Panc1 (cell line): ENCODE measurements around the gene TTLL12. TPM values are rescaled to one million over a fixed set of nuclear protein-coding genes. Genes with fewer than 3 reads are reported as not detected.

Source experiments
- ATAC-seq: fragments of 200-7000 bp; cut with Tn5 transposase; 2 replicates; pipeline ENCODE4 v1.9.1; 2020; ENCODE audit warnings: mild to moderate bottlenecking, moderate library complexity
- BruUV-seq: library from RNA; stranded (reverse); fragments of 400-500 nt; replicated peaks from 2 replicates; lab custom pipeline; 2021; lab: Mats Ljungman, UMichigan
- CTCF ChIA-PET: fragments of 300-600 bp; sonication (Branson Sonifier 250); formaldehyde crosslinking; loops from one replicate; lab custom pipeline; 2022; ENCODE audit warnings: antibody characterized with exemption; lab: Charles Lee
- POLR2A ChIA-PET: fragments of 300-600 bp; sonication (Branson Sonifier 250); formaldehyde crosslinking; loops from one replicate; lab custom pipeline; 2022; ENCODE audit warnings: antibody characterized with exemption; lab: Charles Lee
- DNase-seq: peaks from one replicate; pipeline ENCODE4 v3.0.0-alpha.2; 2010; ENCODE audit warnings: low read depth, low spot score
- H3K27ac ChIP-seq: 2 replicates; pipeline ENCODE4 v1.5.1; 2011; ENCODE audit warnings: mild to moderate bottlenecking, low read length, inconsistent platforms
- H3K27me3 ChIP-seq: fragments of 200-500 bp; sonication (Bioruptor generic); 2 replicates; pipeline ENCODE4 v1.6.0; 2014; ENCODE audit warnings: low read length, inconsistent platforms; ENCODE audit not compliant: control insufficient read depth, insufficient read depth
- H3K36me3 ChIP-seq: fragments of 200-500 bp; sonication (Bioruptor generic); 2 replicates; pipeline ENCODE4 v1.5.1; 2014; ENCODE audit warnings: inconsistent platforms, mild to moderate bottlenecking, low read length, moderate library complexity; ENCODE audit not compliant: control insufficient read depth, insufficient read depth
- H3K4me1 ChIP-seq: 2 replicates; pipeline ENCODE4 v1.5.1; 2011; ENCODE audit warnings: inconsistent platforms, mild to moderate bottlenecking, low read length, moderate library complexity; ENCODE audit not compliant: control insufficient read depth, insufficient read depth
- H3K4me3 ChIP-seq, 2 experiments: 2 replicates each; pipeline ENCODE4 v1.5.1; 2011 to 2012; ENCODE audit warnings: low read depth in 2 of 2, low read length in 2 of 2, mild to moderate bottlenecking in 2 of 2, inconsistent platforms in 1 of 2, moderate library complexity in 1 of 2
- H3K9me3 ChIP-seq: fragments of 200-500 bp; sonication (Bioruptor generic); 2 replicates; pipeline ENCODE4 v1.5.1; 2014; ENCODE audit warnings: low read depth, mild to moderate bottlenecking, inconsistent platforms, low read length, moderate library complexity; ENCODE audit not compliant: control insufficient read depth, insufficient read depth
- POLR2AphosphoS5 ChIP-seq: IDR thresholded peaks from 2 replicates; pipeline ENCODE4 v1.6.1; 2012; ENCODE audit warnings: mild to moderate bottlenecking, low read depth, low read length, moderate library complexity
- SIN3A ChIP-seq: IDR thresholded peaks from 2 replicates; pipeline ENCODE4 v1.6.1; 2012; ENCODE audit warnings: low read depth, mild to moderate bottlenecking, low read length, moderate library complexity, borderline replicate concordance; ENCODE audit not compliant: insufficient read depth
- TCF7L2 ChIP-seq: IDR thresholded peaks from 2 replicates; pipeline ENCODE4 v1.6.1; 2011; ENCODE audit warnings: mild to moderate bottlenecking, low read depth, low read length, inconsistent platforms
- in situ Hi-C: cut with HindIII; loops from 2 replicates; pipeline ENCODE4 v1.10.0; 2016; ENCODE audit warnings: low sequenced_read_pairs, low pct_unique_long_range_greater_than_20kb
- intact Hi-C: fragments of 100-400 bp; cut with micrococcal nuclease; formaldehyde crosslinking; loops from one replicate; pipeline ENCODE4 v1.10.0; 2022; ENCODE audit not compliant: unreplicated experiment
- total RNA-seq: library from RNA; stranded (reverse); gene quantifications from one replicate; pipeline ENCODE4 v1.2.1, GENCODE V29; 2021; ENCODE audit not compliant: unreplicated experiment
- TF ChIP-seq, protein P1 (sequence below): fragments of 450-650 bp; IDR thresholded peaks from 2 replicates; pipeline ENCODE4 v1.5.1; 2017; ENCODE audit warnings: mild to moderate bottlenecking
- TF ChIP-seq, protein P2 (sequence below), 2 experiments: IDR thresholded peaks; 2 replicates each; pipeline ENCODE4 v1.6.1; 2011 to 2012; ENCODE audit warnings: low read depth in 2 of 2, control low read depth in 1 of 2, low read length in 1 of 2, mild to moderate bottlenecking in 1 of 2, moderate library complexity in 1 of 2; ENCODE audit not compliant: insufficient read depth in 1 of 2

Gene TTLL12
- total RNA-seq, 1 experiment from 2014 or later = 26.3 TPM

DNA sequence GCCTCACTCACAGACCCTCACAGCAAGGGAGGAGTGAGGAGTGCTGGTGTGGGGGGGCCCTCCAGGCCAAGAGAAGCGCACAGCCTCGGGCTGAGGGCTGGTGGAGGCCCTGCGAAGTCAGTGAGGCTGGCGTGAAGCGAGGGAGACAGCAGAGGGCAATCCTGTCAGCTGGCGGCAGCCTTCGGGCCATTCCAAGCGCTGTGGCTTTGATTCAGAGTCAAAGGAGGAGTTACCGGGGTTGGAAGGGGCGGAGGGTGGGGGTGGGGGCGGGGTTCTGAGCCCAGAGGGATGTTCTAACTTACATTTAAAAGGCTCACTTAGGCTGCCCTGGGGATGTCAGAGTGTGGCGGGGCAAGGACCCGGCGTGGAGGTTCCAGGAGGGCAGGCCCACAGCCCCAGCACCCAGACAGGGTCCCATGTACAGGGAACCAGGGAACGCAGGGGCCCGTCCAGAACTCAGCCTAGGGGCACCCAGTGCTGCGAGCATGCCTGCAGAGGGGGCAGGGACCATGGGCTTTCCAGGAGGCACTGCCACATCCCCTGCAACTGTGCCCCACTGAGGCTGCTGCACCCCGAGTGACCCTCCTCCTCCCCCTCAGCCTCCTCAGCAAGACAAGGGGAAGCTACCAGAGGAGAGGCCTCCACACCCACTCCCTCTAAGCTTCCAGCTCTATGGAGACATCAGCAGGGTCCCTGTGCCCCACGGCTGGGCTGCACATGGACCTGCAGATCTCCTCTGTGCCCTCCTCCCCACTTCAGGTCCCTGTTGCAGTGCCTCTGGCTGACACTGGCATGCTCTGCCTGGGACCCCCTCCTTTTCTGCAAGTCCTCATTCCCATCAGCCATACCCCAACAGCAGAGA, 39.7 kb upstream of the TTLL12 start:
- Histone ChIP-seq H3K27me3 (no peaks in the 10 kb centered on the region), H3K36me3 (no peaks in the 10 kb centered on the region), H3K27ac (no peak overlapping the region), H3K4me1 (no peaks in the 10 kb centered on the region), H3K4me3 (no peak overlapping the region), H3K9me3 (no peaks in the 10 kb centered on the region)
- ATAC-seq (no peak), DNase-seq (no peak)
- ChIA-PET POLR2A (no interaction called here), CTCF (no interaction called here)
- in situ Hi-C loops = no loop called here
- BruUV-seq = no TSS peak
- no peak for TF ChIP-seq TCF7L2
- no peak for TF ChIP-seq POLR2AphosphoS5
- TF ChIP-seq, protein P1, sequence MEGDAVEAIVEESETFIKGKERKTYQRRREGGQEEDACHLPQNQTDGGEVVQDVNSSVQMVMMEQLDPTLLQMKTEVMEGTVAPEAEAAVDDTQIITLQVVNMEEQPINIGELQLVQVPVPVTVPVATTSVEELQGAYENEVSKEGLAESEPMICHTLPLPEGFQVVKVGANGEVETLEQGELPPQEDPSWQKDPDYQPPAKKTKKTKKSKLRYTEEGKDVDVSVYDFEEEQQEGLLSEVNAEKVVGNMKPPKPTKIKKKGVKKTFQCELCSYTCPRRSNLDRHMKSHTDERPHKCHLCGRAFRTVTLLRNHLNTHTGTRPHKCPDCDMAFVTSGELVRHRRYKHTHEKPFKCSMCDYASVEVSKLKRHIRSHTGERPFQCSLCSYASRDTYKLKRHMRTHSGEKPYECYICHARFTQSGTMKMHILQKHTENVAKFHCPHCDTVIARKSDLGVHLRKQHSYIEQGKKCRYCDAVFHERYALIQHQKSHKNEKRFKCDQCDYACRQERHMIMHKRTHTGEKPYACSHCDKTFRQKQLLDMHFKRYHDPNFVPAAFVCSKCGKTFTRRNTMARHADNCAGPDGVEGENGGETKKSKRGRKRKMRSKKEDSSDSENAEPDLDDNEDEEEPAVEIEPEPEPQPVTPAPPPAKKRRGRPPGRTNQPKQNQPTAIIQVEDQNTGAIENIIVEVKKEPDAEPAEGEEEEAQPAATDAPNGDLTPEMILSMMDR = no peak
- TF ChIP-seq SIN3A = no peak
- TF ChIP-seq, protein P2, sequence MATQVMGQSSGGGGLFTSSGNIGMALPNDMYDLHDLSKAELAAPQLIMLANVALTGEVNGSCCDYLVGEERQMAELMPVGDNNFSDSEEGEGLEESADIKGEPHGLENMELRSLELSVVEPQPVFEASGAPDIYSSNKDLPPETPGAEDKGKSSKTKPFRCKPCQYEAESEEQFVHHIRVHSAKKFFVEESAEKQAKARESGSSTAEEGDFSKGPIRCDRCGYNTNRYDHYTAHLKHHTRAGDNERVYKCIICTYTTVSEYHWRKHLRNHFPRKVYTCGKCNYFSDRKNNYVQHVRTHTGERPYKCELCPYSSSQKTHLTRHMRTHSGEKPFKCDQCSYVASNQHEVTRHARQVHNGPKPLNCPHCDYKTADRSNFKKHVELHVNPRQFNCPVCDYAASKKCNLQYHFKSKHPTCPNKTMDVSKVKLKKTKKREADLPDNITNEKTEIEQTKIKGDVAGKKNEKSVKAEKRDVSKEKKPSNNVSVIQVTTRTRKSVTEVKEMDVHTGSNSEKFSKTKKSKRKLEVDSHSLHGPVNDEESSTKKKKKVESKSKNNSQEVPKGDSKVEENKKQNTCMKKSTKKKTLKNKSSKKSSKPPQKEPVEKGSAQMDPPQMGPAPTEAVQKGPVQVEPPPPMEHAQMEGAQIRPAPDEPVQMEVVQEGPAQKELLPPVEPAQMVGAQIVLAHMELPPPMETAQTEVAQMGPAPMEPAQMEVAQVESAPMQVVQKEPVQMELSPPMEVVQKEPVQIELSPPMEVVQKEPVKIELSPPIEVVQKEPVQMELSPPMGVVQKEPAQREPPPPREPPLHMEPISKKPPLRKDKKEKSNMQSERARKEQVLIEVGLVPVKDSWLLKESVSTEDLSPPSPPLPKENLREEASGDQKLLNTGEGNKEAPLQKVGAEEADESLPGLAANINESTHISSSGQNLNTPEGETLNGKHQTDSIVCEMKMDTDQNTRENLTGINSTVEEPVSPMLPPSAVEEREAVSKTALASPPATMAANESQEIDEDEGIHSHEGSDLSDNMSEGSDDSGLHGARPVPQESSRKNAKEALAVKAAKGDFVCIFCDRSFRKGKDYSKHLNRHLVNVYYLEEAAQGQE (IDR thresholded peaks at IDR 0.05; ENCODE audit: insufficient read depth in 1 of 2, low read depth in 2 of 2, low read length in 1 of 2) = no peak
- intact Hi-C loops = no loop called here

DNA sequence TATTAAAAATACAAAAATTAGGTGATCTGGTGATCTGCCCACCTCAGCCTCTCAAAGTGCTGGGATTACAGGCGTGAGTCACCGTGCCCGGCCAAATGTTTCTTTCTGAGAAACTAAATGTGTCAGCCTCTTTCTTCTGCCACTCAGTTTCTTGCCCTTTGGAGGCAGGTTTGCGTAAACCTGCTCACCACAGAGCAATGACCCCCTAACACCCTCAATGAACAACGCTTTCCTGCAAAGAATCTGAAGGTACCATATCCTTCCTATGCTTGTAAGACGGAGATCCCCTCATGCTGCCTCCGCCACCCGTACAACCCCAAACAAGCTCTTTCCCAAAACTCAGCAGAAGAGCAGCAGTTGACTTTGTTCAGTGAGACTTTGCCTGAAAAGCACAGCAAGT, 38.7 kb upstream of the TTLL12 start:
- H3K27ac ChIP-seq = no peak overlapping the region
- H3K36me3 ChIP-seq = no peaks in the 10 kb centered on the region
- TF ChIP-seq SIN3A = no peak
- TF ChIP-seq, protein P2 (IDR thresholded peaks at IDR 0.05; ENCODE audit: insufficient read depth in 1 of 2, low read depth in 2 of 2, low read length in 1 of 2) = no peak
- TF ChIP-seq, protein P1 = no peak
- TF ChIP-seq TCF7L2 = no peak
- no peak for TF ChIP-seq POLR2AphosphoS5
- ChIA-PET POLR2A (no interaction called here), CTCF (no interaction called here)
- in situ Hi-C loops = no loop called here
- no peaks in the 10 kb centered on the region for H3K9me3 ChIP-seq
- ATAC-seq (no peak), DNase-seq (no peak)
- no peaks in the 10 kb centered on the region for H3K27me3 ChIP-seq
- no peaks in the 10 kb centered on the region for H3K4me1 ChIP-seq
- BruUV-seq = no TSS peak
- intact Hi-C loops = no loop called here
- H3K4me3 ChIP-seq = no peak overlapping the region
